ENCODE measurements around the gene NOXO1. TPM values are rescaled to one million over a fixed set of nuclear protein-coding genes. Genes with fewer than 3 reads are reported as not detected.

NOXO1 gene
- total and polyA plus RNA-seq, 2 donors (not counting 3 experiments of a cell fraction or from before 2014, with no cell fraction given) = 0.37 to 0.60 TPM

- Histone ChIP-seq H3K79me2 (ENCODE audit: control insufficient read depth, insufficient read depth, low read length) (peaks cover 69% of the 10 kb centered on the region), H3K4me2 (ENCODE audit: insufficient read depth, low read length) (no peak overlapping the region), H2AFZ (ENCODE audit: low read depth, low read length) (no peak overlapping the region), H3K36me3 (ENCODE audit: control insufficient read depth in 2 of 2, extremely low read depth in 1 of 2, insufficient read depth in 2 of 2, low read length in 2 of 2) (peaks cover 0 to 32% of the 10 kb centered on the region in 2 experiments), H3K4me1 (ENCODE audit: control insufficient read depth, extremely low read depth, insufficient read depth, low read length) (peaks cover 42% of the 10 kb centered on the region), H3K9ac (replicated peaks; ENCODE audit: extremely low read depth, insufficient read depth, low read length) (no peak overlapping the region), H3K9me1 (replicated peaks; ENCODE audit: control insufficient read depth, extremely low read depth, insufficient read depth, low read length) (no peaks in the 10 kb centered on the region), H3K27me3 (ENCODE audit: control insufficient read depth in 2 of 2, insufficient read depth in 2 of 2, low read length in 2 of 2) (no peaks in the 10 kb centered on the region), H3K27ac (ENCODE audit: insufficient read depth, low read depth, low read length) (no peak overlapping the region), H4K20me1 (replicated peaks; ENCODE audit: control insufficient read depth, extremely low read depth, insufficient read depth, low read length) (no peaks in the 10 kb centered on the region), H3K9me3 (replicated peaks; ENCODE audit: control insufficient read depth, insufficient read depth, low read length) (no peaks in the 10 kb centered on the region), H3K4me3 (replicated peaks in 1 of 3; ENCODE audit: insufficient read depth in 1 of 3, low read depth in 1 of 3, low read length in 3 of 3) (no peak overlapping the region)
- ChIA-PET POLR2A (interaction anchor here (1.9 kb wide), 1 partner anchor 150 kb away, joined by 21 read pairs; the partner anchor contains the start of gene TRAF7), CTCF (interaction anchor here (0.7 to 4.0 kb wide), 10 partner anchors 15 to 247 kb away, joined by 3 to 85 read pairs (median 8); partner anchors contain the start of genes ECI1, GFER and NPW)
- FAIRE-seq (no peak), DNase-seq (ENCODE audit: low read depth, low spot score) (no peak)
- TF ChIP-seq GATA2 (IDR thresholded peaks at IDR 0.05; ENCODE audit: insufficient read depth, insufficient read length, low read depth, low read length) (no peak), JUN (IDR thresholded peaks at IDR 0.05; ENCODE audit: borderline replicate concordance, insufficient read depth, insufficient read length, low read depth) (no peak), FOS (IDR thresholded peaks at IDR 0.05; ENCODE audit: borderline replicate concordance, insufficient read depth, low read length) (no peak), EZH2 (IDR thresholded peaks at IDR 0.05; ENCODE audit: borderline replicate concordance, low read depth, low read length, severe bottlenecking) (no peak), MAX (IDR thresholded peaks at IDR 0.05; ENCODE audit: insufficient read depth, insufficient read length) (no peak), POLR2AphosphoS5 (IDR thresholded peaks at IDR 0.05; ENCODE audit: insufficient read depth, low read depth, low read length) (no peak), POLR2A (IDR thresholded peaks at IDR 0.05; ENCODE audit: low read depth, low read length) (no peak), MYC (IDR thresholded peaks at IDR 0.05; ENCODE audit: low read depth, low read length) (no peak)
- TF ChIP-seq, protein P1, sequence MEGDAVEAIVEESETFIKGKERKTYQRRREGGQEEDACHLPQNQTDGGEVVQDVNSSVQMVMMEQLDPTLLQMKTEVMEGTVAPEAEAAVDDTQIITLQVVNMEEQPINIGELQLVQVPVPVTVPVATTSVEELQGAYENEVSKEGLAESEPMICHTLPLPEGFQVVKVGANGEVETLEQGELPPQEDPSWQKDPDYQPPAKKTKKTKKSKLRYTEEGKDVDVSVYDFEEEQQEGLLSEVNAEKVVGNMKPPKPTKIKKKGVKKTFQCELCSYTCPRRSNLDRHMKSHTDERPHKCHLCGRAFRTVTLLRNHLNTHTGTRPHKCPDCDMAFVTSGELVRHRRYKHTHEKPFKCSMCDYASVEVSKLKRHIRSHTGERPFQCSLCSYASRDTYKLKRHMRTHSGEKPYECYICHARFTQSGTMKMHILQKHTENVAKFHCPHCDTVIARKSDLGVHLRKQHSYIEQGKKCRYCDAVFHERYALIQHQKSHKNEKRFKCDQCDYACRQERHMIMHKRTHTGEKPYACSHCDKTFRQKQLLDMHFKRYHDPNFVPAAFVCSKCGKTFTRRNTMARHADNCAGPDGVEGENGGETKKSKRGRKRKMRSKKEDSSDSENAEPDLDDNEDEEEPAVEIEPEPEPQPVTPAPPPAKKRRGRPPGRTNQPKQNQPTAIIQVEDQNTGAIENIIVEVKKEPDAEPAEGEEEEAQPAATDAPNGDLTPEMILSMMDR (IDR thresholded peaks at IDR 0.05; ENCODE audit: extremely low read depth in 1 of 2, insufficient read depth in 1 of 2, low read depth in 1 of 2, low read length in 2 of 2) = no peak
- no TSS peak for BruUV-seq (replicated peaks)
- intact Hi-C loops (cut with micrococcal nuclease) (loop anchor here (1.0 kb wide), 2 partner anchors 148 to 246 kb away; partner anchors contain the start of gene ECI1), dilution Hi-C loops (cut with MboI; ENCODE audit: extremely low pct_ligation_motif_present, low sequenced_read_pairs) (no loop called here)
These were observed 23.7 kb upstream of the NOXO1 start for GRCh38 chr16:2004795-2005517.

All from endothelial cell of umbilical vein (primary cell).